Central memory CD4-positive, alpha-beta T cell (primary cell): ENCODE measurements around the gene FBXL19.

Source experiments
- DNase-seq: peaks from one replicate; pipeline ENCODE4 v3.0.0; 2022

Gene FBXL19

GRCh38 chr16:30967795-30968194 is 44.4 kb downstream of the FBXL19 start:
- DNase-seq, result no peak

DNA sequence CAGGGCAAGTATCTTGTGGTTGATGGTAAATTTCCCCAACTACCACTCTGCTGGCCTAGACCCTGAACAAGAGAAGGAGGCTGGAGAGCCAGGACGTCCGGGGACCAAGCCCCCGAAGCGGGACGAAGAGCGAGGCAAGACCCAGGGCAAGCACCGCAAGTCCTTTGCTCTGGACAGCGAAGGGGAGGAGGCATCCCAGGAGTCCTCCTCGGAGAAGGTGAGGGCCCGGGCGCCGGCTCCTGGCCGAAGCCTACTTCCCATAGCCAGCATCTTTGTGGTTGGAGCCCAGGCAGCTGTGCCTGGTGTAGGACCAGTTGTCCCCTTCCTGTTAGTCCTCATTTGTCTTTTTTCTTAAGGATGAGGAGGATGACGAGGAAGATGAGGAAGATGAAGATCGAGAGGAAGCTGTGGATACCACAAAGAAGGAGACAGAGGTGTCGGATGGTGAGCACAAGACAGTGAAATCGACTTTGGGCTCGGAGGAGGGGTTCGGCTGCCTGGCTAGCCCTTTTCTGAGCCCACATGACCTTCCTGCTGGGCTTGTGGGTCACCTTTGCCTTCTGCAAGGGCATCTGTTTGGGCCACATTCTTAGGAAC is 46.0 kb downstream of the FBXL19 start:
- DNase-seq, result no peak

- no peak for DNase-seq
Measured at GRCh38 chr16:30971298-30971697, 47.9 kb downstream of the FBXL19 start.

DNA sequence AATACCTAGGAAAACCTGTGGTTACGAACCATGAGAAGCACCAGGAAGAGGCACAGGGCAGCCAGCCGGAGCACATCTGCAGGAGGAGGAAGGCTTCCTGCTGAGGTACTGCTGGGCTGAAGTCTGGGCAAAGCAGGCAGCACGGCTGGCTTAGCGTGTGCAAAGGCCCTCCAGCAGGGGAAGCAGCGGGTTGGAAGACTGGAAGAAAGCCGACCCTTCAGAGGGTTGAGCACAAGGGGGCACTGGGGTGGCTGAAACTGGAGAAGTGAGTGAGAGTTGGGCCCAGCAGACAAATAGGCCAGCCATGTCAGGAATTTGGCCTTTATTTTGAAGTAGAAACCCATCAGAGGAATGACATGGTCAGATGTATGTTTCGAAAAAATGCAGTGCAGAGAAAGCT is 49.5 kb downstream of the FBXL19 start:
- DNase-seq, result no peak

DNA sequence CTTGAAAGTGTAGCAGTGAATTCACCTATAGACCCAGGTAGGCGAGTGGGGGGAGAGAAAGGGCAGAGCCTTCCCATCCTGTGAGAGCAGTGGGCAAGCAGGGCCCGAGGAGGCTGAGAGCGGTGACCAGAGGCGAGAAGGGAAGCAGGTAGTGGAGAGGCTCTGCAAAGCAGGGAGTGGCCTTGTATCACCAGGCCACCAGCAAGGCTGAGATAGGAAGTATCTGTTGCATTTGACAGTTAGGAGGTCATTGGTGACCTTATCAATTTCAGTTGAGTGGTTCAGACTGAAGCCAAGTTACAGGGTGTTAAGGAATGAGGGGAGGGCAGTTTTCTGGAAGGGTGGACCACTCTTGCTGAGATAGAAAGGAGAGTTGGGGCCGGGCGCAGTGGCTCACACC is 51.0 kb downstream of the FBXL19 start:
- DNase-seq, result no peak

- DNase-seq, result no peak
Measured at GRCh38 chr16:30976486-30976885, 53.1 kb downstream of the FBXL19 start.

- DNase-seq, result no peak
Measured at GRCh38 chr16:30977502-30977901, 54.1 kb downstream of the FBXL19 start.

- no peak for DNase-seq
Measured at GRCh38 chr16:30979170-30980022, 56.0 kb downstream of the FBXL19 start.

DNA sequence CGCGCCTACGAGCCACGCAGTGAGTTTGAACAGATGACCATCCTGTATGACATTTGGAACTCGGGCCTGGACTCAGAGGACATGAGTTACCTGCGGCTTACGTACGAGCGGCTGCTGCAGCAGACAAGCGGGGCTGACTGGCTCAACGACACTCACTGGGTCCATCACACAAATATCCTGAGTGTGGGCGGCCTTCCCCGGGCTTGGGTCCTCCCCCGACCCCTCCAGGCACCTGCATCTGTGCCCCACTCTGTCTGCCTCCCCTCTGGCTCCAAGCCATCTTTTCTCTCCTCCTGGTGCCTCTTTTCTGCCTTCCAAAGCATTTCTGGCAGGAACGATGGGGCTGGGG is 56.6 kb downstream of the FBXL19 start:
- no peak for DNase-seq

GRCh38 chr16:30980434-30980833 is 57.1 kb downstream of the FBXL19 start:
- no peak for DNase-seq

DNA sequence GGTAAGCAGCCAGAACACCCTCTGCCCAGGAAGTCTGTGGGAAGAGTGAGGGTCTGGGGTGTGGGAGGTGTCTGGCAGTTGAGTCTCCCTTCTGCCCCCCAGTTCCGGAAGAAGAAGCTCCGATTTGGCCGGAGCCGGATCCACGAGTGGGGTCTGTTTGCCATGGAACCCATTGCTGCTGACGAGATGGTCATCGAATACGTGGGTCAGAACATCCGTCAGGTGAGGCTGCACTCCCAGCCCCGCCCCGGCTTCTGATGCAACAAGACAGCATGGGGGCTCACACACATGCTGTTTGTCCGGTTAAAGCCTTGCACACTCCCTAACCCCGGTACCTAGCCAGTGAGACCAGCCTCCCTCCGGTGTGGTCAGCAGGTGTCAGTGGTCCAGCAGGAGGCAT is 57.6 kb downstream of the FBXL19 start:
- DNase-seq, result no peak

DNA sequence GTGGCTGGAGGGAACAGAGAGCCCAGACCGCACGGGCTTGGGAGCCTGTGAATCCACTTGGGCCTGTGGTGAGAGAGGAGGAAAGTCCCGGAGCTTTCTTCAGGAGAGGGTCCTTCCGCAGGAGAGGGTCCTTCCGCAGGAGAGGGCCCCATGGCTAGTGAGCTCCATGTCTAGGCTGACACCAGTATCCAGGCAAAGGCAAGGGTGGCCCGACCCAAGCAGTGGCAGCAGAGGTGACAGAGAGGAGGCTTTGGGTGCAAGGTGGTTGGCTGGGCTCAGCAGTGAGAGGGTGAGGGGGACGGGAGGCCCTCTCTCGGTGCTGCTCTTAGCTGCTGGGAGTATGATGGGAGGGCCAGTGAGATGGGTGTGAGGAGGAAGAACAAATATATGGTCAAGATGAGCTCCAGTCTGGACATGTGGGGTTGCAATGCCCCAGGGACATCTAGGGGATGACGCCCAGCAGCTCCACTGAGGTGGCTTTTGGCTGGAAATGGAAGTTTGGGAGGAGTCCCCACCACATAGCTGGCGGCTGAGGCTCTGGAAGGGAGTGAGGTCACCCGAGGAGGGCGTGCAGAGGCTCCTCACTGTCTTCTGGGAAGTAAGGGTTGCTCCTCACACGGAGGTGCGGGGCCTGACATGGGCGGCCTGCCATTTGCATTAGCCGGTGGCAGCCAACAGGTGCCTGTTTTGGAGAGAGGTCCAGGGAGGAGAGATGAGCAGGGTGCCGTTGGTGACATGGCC is 59.3 kb downstream of the FBXL19 start:
- no peak for DNase-seq

- no peak for DNase-seq
Measured at GRCh38 chr16:30983289-30983889, 60.0 kb downstream of the FBXL19 start.

DNA sequence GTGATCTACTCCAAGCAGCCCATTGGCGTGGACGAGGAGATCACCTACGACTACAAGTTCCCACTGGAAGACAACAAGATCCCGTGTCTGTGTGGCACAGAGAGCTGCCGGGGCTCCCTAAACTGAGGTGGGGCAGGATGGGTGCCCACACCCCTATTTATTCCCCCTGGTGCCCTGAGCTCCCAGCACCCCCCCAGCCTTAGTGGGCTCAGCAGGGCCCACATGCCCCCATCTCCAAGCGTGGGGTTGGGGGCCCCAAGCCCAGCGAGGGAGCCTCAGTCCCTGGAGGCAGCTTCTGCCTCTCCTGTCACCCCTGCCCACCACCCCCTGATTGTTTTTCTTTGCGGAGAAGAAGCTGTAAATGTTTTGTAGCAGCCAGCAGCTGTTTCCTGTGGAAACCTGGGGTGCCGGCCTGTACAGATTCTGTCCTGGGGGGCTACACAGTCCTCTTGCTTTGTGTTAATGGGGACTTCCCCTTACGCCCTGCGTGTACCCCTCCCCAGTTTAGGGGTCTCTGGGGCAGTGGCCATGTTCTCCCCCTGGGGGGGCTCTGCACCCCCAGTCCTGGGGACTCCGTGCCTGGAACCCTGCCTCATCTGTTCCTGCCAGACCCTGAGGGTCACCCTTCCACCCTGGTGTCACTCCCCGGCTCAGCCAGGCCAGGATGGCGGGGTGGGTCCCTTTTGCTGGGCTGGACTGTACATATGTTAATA is 60.7 kb downstream of the FBXL19 start:
- DNase-seq, result no peak

GRCh38 chr16:30984669-30985400 is 61.5 kb downstream of the FBXL19 start, which contains the start of gene HSD3B7:
Gene HSD3B7, plus strand, starts transcription at chr16:30985207. Its CDS starts 452 bp downstream, at chr16:30985659.
- peak; percentile 66 for DNase-seq

DNA sequence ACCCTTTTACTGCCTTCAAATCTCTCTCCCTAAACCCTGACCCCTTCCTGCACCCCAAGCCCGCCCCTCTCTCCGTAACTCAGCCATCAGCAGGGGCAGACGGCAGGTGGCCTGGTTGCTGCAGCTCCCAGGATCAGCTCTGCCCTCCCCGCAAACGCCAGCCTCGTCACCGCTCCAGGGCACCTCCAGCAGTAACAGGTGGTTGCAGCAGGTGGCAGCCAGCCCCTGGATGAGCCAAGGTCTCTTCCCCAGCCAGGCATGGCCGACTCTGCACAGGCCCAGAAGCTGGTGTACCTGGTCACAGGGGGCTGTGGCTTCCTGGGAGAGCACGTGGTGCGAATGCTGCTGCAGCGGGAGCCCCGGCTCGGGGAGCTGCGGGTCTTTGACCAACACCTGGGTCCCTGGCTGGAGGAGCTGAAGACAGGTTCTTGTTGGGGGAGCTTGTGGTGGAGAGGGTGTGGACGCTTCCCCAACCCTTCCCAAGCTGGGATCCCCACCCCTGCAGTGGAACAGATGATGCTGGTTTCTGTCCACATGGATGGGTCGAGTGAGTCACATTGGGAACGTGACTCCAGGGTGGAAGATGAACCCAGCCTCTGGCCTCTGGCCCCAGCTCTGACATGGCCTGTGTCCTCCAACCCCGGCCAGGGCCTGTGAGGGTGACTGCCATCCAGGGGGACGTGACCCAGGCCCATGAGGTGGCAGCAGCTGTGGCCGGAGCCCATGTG is 62.2 kb downstream of the FBXL19 start:
- no peak for DNase-seq

GRCh38 chr16:30986129-30986991 is 63.0 kb downstream of the FBXL19 start:
- no peak for DNase-seq

DNA sequence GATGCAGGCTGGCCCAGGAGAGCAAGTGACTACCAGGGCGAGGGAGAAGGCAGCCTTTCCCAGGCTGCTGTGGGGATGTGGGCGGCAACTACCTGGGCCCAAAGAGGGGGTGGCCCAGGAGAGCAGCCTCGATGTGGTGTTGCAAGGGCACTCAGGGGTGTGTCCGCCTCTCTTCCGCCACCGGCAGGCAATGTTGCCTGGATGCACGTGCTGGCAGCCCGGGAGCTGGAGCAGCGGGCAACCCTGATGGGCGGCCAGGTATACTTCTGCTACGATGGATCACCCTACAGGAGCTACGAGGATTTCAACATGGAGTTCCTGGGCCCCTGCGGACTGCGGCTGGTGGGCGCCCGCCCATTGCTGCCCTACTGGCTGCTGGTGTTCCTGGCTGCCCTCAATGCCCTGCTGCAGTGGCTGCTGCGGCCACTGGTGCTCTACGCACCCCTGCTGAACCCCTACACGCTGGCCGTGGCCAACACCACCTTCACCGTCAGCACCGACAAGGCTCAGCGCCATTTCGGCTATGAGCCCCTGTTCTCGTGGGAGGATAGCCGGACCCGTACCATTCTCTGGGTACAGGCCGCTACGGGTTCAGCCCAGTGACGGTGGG is 64.3 kb downstream of the FBXL19 start:
- no peak for DNase-seq

- no peak for DNase-seq
Measured at GRCh38 chr16:30989469-30990047, 66.2 kb downstream of the FBXL19 start.
